ENCODE measurements around the gene RINT1.

GRCh38 chr7:105538339-105538738 lies 6.3 kb downstream of the RINT1 start:
- no peak for TF ChIP-seq TEAD4 (IDR thresholded peaks at IDR 0.05)
- no peak for TF ChIP-seq MAX (IDR thresholded peaks at IDR 0.05)
- no peak for TF ChIP-seq TAF1 (IDR thresholded peaks at IDR 0.05; ENCODE audit: low read depth)
- no peak for TF ChIP-seq REST (IDR thresholded peaks at IDR 0.05; ENCODE audit: low read depth)
- TF ChIP-seq RAD21 (IDR thresholded peaks at IDR 0.05; ENCODE audit: low read depth): no peak
- no peak for TF ChIP-seq USF1 (IDR thresholded peaks at IDR 0.05)
- TF ChIP-seq CREB1 (IDR thresholded peaks at IDR 0.05; ENCODE audit: low read depth): no peak
- TF ChIP-seq TCF12 (IDR thresholded peaks at IDR 0.05; ENCODE audit: low read depth): no peak
- no peak for TF ChIP-seq YY1 (IDR thresholded peaks at IDR 0.05; ENCODE audit: low read depth)
- no peak for TF ChIP-seq EP300 (IDR thresholded peaks at IDR 0.05; ENCODE audit: borderline replicate concordance)

All from Ishikawa (cell line).